Measurements from ENCODE around the gene NMT1. TPM values are rescaled to one million over a fixed set of nuclear protein-coding genes. Genes with fewer than 3 reads are reported as not detected.

NMT1 gene
- total and polyA plus RNA-seq, 2 of the 13 experiments (the other 11 are each of a cell fraction or from before 2014, with no cell fraction given) = 75.7 to 142 TPM

- no peak for TF ChIP-seq ZNF646 (CRISPR knock-in tag; IDR thresholded peaks at IDR 0.05)
- no peak for TF ChIP-seq ARID2 (CRISPR knock-in tag; IDR thresholded peaks at IDR 0.05; ENCODE audit: borderline replicate concordance)
- TF ChIP-seq FOSL2 (CRISPR knock-in tag; IDR thresholded peaks at IDR 0.05) = no peak
- TF ChIP-seq ZNF644 (CRISPR knock-in tag; IDR thresholded peaks at IDR 0.05; ENCODE audit: low read depth) = no peak
- TF ChIP-seq ZNF550 (CRISPR knock-in tag; IDR thresholded peaks at IDR 0.05; ENCODE audit: borderline replicate concordance) = no peak
- no peak for TF ChIP-seq ZNF207 (IDR thresholded peaks at IDR 0.05; ENCODE audit: borderline replicate concordance)
- no peak for TF ChIP-seq PRPF4 (IDR thresholded peaks at IDR 0.05; ENCODE audit: low read depth, low read length, poor library complexity, severe bottlenecking)
- no peak for TF ChIP-seq ZNF530 (CRISPR knock-in tag; IDR thresholded peaks at IDR 0.05; ENCODE audit: low read depth)
- peak; percentile 75 for TF ChIP-seq ZMYM4 (CRISPR knock-in tag; IDR thresholded peaks at IDR 0.05)
- peak; percentile 88 for TF ChIP-seq NFKB2 (CRISPR knock-in tag; IDR thresholded peaks at IDR 0.05; ENCODE audit: borderline replicate concordance)
- 0 out of 2 replicates have a peak, but pooled peaks have one; percentile 20 for TF ChIP-seq ZNF367 (CRISPR knock-in tag; IDR thresholded peaks at IDR 0.05; ENCODE audit: borderline replicate concordance)
- no peak for TF ChIP-seq TCF7L2 (IDR thresholded peaks at IDR 0.05; ENCODE audit: low read depth, low read length)
- peak; percentile 8 for TF ChIP-seq ZNF609 (CRISPR knock-in tag; IDR thresholded peaks at IDR 0.05; ENCODE audit: borderline replicate concordance)
- no peak for TF ChIP-seq ZNF615 (CRISPR knock-in tag; IDR thresholded peaks at IDR 0.05; ENCODE audit: borderline replicate concordance)
- no peak for TF ChIP-seq STAT6 (CRISPR knock-in tag; IDR thresholded peaks at IDR 0.05; ENCODE audit: borderline replicate concordance)
These were observed 39.4 kb upstream of the NMT1 start (continued) for GRCh38 chr17:45021607-45022287.

Data from HepG2 (cell line).